CD4-positive, alpha-beta T cell treated with Interleukin-4 for 1 hour (primary cell): ENCODE measurements around the gene ADAMTS14.
"Not testable (repeated sequence)": the region's sequence is repeated elsewhere in the genome, so short reads cannot be mapped to it uniquely, and the experiment has no call there.

Experiments used
- DNase-seq, 2 donors: peaks; one replicate each; pipeline ENCODE4 v3.0.0-alpha.2; 2020 to 2022

ADAMTS14 gene

GRCh38 chr10:70656489-70656888, 15.8 kb upstream of the ADAMTS14 start:
- DNase-seq: no peak

DNA sequence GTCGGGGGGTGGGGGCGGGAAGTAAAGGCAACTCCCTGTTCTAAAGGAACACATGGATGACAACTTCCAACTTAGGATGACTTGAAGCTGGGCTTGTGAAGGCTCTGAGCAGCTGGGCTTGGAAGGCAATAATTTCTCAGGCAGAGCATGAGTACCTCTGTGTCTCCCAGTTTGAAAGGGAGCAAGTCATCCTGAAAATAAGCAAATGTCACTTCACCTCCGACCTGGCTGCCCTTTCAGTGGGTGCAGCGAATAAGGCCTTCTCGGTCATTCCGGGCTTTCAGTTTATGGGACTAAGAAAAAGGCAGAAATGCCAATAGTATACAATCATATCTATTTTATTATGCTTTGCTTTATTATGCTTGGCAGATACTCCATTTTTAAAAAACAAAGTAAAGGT, 15.3 kb upstream of the ADAMTS14 start:
- DNase-seq: no peak

- DNase-seq: no peak
Observed at GRCh38 chr10:70658582-70659136, 13.6 kb upstream of the ADAMTS14 start.

DNA sequence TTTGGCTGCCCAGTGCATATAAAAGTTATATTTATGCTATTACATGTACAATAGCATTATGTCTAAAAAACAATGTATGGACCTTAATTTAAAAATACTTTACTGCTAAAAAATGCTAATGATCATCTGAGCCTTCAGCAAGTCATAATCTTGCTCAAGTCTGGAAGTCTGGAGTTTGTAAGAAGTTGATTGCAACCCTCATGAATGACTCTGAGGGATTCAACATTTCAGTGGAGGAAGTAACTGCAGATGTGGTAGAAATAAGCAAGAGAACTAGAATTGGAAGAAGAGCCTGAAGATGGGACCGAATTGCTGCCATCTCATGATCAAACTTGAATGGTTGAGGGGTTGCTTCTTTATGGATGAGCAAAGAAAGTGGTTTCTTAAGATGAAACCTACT, 13.0 kb upstream of the ADAMTS14 start:
- no peak for DNase-seq

GRCh38 chr10:70660722-70661121, 11.6 kb upstream of the ADAMTS14 start:
- DNase-seq: no peak

DNA sequence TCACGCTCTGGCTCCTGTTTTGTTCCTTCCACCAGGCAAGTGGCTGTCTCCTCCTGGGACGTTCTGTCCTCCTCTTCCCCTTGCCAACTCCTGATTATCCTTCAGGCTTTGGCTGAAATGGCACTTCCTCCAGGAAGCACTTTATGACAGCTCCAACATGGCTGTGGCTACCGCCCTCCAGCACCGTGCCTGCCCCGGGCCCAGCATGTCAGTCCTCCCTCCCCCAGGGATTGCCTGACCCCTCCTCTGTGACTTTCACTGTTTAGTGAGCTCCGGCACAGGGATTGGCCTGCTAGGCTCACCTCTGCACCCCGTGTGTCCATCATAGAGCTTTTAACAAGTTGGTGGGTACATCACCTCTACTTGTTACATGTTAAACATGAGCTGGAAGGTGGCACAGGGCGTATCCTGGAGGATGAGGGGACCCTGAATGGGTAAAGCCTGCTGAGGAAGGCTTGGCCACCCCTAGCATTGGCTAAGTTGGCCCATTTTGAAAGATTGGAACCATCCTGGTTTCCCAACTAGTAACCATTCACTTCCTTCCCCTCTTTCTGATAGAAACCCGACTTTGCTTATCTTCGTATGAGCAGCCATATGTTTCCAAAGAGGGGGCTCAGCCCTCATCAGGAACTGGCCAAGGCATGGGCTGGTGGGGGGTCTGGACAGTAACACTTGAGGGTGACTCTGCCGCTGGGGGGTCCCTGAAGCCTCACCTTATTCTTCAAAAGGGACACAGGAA, 10.5 kb upstream of the ADAMTS14 start:
- no peak for DNase-seq

DNA sequence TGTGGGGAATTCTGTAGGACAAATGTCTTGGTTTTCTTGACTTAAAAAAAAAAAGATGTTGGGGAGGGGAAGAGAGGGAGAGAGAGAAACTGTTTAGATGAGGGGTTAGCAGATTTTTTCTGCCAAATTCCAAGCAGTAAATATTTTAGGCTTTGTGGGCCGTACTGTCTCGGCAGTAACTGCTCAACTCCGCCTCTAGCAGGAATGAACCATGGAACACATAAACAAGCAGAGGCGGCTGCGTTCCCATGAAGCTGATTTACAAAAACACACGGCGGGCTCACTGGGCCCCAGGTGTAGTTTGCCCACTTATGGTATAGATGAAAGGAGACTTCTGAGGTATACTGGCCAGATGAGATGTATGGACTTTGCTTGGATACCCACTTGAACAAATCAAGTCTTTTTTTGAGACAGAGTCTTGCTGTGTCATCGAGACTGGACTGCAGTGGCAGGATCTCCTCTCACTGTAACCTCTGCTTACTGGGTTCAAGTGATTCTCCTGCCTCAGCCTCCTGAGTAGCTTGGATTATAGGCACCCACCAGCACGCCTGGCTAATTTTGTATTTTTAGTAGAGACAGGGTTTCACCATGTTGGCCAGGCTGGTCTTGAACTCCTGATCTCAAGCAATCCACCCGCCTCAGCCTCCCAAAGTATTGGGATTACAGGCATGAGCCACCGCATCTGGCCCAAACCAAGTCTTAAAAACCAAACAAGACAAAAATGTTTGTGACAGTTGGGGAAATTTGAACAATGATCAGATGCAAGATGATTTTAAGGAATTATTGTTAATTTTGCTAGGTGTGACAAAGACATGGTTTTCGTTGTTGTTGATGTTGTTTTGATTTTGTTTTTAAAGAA, 9.7 kb upstream of the ADAMTS14 start:
- DNase-seq: no peak

DNA sequence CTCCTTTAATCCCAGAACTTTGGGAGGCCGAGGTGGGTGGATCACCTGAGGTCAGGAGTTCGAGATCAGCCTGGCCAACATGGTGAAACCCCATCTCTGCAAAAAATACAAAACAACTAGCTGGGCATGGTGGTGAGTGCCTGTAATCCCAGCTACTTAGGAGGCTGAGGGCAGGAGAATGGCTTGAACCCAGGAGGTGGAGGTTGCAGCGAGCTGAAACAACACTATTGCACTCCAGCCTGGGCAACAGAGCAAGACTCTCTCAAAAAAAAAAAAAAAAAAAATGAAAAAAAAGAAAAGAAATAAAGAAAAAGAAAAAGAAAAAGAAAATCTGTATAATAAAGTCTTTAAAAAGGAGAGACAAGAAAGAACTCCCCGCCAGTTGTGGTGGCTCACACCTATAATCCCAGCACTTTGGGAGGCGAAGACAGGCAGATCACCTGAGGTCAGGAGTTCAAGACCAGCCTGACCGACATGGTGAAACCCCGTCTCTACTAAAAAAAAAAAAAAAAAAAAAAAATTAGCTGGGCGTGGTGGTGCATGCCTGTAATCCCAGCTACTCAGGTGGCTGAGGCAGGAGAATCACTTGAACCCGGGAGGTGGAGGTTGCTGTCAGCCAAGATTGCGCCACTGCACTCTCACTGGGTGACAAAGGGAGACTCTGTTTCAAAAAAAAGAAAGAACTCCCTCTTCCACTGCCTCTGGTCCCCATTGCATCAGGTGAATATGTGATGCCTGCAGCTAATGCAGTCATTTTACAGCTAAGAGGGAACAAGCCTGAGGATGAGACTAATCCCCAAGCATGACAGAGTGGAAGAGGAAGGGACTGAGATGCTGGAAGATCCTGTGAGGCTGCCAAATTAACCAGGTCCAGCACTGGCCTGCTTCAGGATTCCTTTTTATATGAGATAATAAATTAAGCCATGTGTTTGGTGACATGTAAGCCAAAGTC, 8.6 kb upstream of the ADAMTS14 start:
- DNase-seq: not testable (repeated sequence)

DNA sequence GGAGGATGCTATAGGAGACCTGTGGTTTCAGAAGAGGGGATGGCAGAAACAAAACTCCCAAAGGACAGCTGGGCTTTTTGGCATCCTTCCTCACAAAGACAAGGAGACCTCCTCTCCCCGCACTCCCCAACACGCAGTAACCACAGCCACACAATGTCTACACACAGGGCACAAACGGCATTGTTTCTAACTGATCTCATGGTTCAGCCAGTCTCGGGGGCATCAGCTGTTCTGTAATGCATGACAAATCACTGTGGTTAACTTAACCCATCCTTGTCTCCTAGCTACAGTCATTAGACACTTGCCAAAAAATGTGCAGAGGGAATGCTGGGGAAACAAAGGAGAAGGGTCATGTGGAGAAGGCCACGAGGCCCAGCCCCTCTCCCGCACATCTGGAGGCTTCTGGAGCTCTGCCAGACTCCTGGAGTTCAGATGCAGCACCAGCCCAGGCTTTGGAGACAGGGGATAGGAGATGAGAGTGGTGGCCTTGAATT, 7.6 kb upstream of the ADAMTS14 start:
- no peak for DNase-seq

- DNase-seq: no peak
Observed at GRCh38 chr10:70666960-70667798, 5.1 kb upstream of the ADAMTS14 start.

DNA sequence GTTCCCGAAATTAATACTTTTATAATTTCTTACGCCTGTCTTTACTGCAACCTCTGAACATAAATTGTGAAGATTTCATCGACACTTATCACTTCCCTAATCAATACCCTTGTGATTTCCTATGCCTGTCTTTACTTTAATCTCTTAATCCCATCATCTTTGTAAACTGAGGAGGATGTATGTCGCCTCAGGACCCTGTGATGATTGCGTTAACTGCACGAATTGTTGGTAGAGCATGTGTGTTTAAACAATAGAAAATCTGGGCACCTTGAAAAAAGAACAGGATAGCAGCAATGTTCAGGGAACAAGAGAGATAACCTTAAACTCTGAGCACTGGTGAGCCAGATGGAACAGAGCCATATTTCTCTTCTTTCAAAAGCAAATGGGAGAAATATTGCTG, 4.5 kb upstream of the ADAMTS14 start:
- DNase-seq: not testable (repeated sequence)

DNA sequence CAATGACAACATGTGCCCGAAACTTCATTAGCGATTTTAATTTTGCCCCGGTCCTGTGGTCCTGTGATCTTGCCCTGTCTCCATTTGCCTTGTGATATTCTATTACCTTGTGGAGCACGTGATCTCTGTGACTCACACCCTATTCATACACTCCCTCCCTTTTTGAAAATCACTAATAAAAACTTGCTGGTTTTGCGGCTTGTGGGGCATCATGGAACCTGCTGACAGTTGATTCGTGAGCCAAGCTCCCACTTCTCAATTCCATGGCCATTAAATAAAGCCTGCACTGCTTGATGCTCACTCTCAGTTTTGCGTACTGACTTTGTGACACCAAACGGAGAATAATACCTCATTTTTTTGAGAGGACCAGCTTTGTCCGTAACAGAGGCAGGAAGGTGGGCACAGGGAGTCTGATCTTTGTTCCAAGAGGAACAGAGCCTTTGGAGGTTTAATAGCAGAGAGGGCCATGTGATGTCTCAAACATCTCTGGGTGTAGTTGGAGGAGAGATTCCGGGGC, 3.8 kb upstream of the ADAMTS14 start:
- no peak for DNase-seq

- no peak for DNase-seq
Observed at GRCh38 chr10:70669015-70669414, 3.3 kb upstream of the ADAMTS14 start.

DNA sequence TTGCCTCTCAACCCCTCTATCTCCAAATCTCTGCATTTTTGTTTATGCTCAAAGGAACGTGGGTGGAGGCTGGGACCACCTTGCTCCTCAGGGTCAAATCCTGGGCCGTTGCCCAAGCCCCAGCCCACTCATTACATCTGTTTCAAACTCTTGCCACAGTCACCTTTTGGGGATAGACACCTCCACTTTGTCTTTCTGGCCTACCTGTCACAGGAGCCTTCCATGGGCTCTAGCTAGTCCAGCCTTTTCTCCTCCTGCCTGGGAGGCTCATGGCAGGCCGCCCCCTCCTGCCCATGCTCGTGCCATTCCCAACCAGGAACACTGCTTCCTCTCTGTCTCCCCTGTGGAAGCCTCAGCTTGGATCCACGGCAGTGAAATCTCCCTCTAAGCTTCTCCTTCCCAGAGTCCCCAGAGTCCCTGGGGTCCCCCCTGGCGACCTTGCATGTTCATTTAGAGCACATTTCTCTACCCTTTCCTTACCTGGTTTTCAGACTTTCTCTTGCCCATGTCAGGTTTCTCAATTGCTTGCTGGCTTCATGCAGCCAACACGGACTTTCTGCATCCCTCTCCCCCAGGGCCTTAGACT, 2.5 kb upstream of the ADAMTS14 start:
- no peak for DNase-seq

DNA sequence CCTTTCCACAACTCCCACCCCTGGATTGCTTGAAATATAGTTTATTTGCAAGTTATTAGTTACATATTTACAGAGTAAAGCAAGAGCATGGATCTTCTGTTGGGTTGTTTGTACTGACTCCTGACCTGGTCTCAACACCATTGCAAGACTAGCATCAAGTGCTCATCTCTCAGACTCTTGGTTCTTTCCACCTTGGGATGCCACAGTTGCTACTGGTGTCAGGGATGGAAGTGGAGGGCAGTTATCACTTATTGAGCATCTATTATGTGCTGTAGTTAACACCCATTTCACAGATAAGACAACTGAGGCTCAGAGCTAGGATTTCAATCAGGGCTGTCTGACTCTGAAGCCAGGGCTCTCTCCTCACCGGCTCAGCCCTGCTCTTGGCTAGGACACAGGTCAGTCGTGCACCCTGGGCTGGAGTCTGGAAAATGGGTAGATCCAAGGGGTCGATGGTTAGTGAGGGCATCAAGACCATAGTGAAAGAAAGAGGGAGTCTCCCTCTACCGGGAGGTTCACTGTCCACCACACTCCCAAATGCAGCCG, 614 bp upstream of the ADAMTS14 start:
- DNase-seq: no peak

DNA sequence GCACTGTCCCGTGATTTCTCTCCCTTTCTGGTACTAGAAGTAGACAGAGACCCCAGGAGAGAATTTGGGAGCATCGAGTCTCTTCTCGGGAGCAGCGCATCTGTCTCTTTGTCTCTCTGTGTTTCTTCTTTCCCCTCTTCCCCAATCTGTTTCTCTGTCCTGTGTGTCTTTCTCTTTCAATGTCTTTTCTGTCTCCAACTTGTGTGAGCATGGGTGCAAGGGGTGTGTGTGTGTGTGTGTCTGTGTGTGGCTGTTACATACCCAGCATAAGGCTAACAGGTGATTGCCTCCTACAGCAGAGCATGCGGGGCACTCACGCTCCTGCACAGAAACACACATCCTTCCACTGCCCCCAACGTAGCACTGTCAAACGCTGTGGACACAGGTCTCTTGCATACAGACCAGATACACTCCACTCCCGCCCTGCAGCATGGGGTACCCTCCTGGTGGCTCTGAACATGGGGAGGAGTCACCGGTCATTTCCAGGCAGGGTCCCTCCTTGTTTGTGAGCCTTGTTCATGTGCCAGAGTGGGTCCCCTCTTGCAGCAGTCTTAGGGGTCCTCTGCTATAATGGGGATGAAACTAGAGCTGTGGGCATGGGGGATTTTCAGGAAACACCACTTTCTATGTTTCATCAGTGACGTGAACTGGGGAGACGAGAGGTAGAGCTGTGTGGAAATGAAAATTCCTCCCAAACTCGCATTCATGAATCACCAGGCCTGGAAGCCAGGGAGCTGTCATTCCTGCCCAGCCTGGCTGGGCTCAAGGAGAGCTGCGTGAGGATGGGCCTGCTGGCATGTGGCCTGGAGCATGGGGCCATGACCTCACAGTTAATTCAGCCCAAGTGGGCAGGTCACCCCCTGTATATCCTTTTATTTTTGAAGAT, 980 bp downstream of the ADAMTS14 start:
- DNase-seq: no peak

DNA sequence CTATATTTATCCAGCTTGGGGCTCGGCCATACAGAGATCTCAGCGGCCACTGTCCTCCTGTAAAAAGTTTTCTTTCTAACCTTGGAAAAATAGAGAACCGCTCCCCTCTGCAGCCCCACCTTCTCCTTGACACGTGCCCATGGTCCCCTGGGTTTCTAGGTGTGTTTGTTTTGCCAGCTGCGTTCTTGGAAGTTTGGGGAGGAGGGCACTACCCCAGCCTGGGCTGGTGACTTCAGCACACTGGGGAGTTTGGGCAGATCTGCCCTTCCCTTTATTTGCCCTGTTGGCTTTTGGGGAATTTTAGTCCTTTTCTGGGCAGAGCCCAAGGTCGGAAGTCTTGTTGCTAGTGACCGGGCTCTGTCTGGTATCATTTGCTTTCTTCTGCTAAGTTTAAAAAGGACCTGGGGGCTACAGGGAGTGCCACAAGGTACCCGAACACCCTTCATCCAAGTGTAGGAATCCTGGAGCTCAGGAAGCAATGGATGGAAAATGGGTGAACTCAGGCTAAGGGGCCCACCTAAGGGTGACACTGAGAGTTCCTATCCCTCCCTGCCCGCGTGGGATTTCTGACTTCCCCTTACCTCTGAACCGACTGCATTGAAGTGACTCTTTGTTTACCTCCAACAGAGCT, 1.7 kb downstream of the ADAMTS14 start:
- no peak for DNase-seq

- no peak for DNase-seq
Observed at GRCh38 chr10:70674560-70675495, 2.5 kb downstream of the ADAMTS14 start.
